Astrocyte of the hippocampus (primary cell): ENCODE data around the gene RDX.
"Not testable (repeated sequence)": the region's sequence is repeated elsewhere in the genome, so short reads cannot be mapped to it uniquely, and the experiment has no call there.

Source experiments
- DNase-seq: peaks from one replicate; pipeline ENCODE4 v3.0.0; 2011; ENCODE audit warnings: low read depth, low spot score

The RDX gene

DNA sequence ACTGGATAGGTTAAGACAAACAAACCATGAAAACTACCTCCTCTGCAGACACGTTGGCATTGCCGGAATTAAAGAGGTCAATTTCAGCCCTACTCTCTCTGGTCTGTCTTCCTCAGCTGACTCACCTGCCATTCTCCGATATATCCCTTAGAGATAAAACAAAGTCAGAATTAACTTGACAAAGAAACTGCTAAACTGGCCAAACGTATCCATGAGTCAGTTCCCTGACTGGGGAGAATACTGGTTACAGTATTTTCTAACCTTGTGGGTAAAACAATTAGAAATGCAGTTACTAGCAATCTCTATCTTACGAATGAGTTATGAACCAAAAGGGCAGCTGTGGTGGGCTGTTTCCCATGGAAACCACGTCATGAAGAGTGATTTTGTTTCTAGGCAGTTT lies 96.2 kb downstream of the RDX start:
- DNase-seq = peak; percentile 69

- no peak for DNase-seq
Measured at GRCh38 chr11:110199184-110199981, 97.0 kb downstream of the RDX start.

DNA sequence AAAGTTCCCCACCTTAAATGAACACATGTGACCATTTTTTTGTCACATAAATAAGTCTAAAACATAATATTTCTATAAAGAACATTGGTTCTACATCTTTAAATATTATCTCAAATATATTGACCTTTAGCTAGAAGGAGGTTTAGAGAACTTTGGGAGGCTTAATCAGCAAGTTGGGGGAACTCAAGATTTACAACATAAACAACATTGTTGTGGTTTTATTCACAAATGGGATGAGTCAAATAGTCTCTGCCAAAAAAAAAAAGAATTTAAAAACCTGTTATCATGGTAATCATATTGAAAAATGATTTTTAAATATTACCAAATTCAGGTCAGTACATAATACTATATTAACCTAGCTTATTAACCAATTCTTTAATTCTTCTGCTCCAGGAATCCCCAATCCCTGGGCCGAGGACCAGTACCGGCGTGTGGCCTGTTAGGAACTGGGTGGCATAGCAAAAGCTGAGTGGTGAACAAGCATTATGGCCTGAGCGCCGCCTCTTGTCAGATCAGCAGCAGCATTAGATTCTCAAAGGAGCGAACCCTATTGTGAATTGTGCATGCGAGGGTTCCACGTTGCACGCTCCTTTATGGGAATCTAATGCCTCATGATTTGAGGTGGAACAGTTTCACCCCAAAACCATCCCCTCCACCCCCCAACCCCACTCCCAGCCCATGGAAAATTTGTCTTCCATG lies 98.2 kb downstream of the RDX start:
- no peak for DNase-seq

DNA sequence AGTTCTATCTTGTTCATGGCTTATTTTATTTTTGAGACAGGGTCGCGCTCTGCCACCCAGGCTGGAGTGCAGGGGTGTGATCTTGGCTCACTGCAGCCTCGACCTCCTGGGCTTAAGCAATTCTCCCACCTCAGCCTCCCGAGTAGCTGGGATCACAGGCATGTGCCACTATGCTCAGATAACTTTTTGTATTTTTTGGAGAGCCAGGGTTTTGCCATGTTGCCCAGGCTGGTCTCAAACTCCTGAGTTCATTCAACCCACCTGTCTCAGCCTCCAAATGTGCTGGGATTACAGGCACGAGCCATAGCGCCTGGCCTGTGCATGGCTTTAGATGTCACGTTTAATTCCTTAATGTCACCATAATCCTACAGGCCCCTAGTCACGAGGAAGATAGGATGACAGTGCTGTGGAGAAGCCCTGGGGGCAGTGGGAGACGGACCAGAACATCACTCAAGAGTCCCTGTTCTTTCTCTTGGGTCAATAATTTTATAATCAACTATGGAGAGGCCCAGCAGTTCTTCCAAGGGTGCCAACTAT lies 99.5 kb downstream of the RDX start:
- no peak for DNase-seq

DNA sequence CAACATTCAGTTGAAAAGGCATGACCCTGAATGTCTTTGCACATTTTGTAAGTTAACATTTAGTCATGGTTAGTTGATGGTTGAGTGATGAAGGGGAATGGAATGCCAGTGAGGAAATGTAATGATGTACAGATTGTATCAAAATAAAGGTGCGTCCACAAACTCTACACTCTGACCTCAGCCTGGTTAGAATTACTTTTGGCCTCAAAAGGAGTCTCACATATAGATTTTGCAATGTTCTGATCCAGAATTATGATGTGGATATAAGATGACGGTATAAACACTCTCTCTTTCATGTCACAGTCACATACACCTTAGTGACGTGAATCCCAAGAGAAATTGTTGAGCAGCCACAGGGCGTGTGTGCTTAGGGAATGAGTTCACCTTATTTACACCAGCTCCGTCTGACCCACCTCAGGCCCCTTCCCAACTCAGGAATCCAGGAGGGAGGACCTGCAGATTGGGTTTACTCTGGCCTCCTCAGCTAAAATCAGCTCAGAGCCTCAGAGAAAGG lies 100.1 kb downstream of the RDX start:
- DNase-seq = peak; percentile 70

- peak; percentile 82 for DNase-seq
Measured at GRCh38 chr11:110194211-110194766, 102.1 kb downstream of the RDX start.

GRCh38 chr11:110192604-110193282 lies 103.7 kb downstream of the RDX start:
- not testable (repeated sequence) for DNase-seq

DNA sequence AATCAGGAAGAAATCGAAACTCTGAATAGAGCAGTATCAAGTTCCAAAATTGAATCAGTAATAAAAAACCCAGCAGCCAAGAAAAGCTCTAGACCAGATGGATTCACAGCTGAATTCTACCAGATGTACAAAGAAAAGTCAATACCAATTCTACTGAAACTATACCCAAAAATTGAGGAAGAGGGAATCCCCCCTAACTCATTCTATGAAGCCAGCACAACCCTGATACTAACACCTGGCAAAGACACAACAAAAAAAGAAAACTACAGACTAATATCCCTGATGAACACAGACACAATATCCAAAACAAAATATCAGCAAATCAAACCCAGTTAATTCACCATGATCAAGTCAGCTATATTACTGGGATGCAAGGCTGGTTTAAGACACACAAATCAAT lies 105.5 kb downstream of the RDX start:
- DNase-seq = no peak

- no peak for DNase-seq
Measured at GRCh38 chr11:110187731-110188130, 108.7 kb downstream of the RDX start.

- no peak for DNase-seq
Measured at GRCh38 chr11:110186867-110187266, 109.5 kb downstream of the RDX start.

DNA sequence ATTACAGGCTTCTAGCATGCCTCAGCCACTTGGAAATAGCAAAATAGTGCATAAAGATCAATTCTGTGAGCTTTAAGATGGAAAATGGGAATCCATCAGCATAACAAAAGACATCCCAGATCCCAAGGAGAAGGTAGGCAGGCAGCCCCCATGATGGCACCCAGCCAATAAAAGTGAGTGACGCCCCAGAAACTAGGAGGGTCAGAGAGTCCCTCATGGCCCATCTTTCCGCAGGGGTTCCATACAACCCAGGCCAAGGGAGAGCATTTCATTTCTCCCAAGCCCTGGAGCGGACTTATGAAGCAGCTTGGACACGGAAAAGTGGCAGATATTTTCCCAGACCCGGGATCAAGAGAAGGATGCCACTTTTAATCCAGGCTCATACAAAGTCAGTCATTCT lies 110.0 kb downstream of the RDX start:
- no peak for DNase-seq

DNA sequence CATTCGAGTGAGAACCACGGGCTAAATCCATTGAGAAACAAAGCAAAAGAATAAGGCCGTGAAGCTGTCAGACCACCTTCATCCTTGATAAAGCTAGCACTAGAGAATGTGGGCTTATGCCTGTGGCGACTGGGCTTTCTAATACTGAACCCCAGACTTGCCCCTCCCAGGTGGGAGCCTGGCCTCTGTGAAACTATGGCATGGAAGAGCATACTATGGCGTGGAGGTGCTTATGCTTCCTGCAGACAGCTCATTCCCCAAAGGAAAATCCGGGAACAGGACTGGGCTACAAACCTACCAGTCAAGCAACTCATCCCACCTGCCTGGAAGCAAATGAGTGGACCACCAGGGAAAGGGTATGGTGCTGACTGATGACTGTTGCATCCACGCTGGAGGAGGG lies 110.8 kb downstream of the RDX start:
- DNase-seq = no peak

- DNase-seq = peak; percentile 79
Measured at GRCh38 chr11:110185121-110185591, 111.3 kb downstream of the RDX start.

DNA sequence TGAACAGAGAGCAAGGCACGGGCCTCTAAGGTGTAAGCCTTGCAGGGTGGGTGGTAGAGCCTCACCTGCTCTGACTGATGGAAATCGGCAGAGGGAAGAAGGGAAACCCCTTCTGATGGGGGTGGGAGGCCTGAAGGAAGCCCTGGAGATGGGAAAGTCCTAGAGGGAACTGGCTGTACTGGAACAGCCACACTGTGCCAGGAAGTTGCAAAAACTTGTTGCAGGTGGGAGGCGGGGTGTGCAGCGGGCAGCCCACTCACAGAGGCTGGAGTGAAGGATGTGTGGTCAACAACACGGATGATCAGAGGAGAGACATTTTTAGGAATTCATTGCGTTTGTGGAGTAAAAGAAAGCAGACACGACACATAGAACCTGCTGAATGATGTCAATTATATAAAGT lies 112.0 kb downstream of the RDX start:
- peak; percentile 34 for DNase-seq

- peak; percentile 42 for DNase-seq
Measured at GRCh38 chr11:110182886-110183285, 113.5 kb downstream of the RDX start.

GRCh38 chr11:110179064-110179463 lies 117.3 kb downstream of the RDX start:
- DNase-seq = no peak

- DNase-seq = no peak
Measured at GRCh38 chr11:110177086-110177456, 119.3 kb downstream of the RDX start.

DNA sequence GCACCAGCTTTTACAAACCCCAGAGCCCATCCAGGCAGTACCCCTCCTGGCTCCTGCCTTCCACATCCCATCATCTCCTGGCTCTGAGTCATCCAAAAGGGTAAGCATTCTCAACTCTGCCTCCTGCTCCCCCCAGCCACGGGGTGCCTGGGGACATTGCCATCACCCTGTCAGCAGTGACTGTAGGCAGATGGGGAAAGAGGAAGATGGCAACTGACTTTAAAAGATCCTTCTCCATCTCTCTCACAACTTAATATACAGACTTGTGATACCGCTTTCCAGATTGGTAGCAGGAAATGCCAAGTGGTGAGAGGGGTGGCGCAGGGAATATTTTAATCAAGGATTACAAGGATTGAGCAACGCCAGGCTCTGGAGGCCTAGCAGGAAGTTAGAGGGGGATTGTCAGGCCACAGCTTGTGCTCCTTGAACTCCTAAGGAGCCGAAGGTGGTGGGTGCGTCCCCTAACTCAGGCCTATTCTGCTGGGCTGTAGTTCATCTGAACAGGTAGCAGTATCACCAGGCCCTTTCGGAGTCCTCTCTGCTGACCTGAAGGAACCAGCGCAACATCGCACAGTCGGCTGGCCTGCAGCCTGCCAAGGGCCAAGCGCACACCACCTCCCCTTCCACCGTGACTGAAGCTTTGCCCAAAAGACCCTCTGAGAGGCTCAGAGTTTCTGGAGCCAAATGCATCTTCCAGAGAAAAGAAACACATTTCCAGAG lies 119.9 kb downstream of the RDX start:
- DNase-seq = peak; percentile 43

GRCh38 chr11:110174645-110175310 lies 121.6 kb downstream of the RDX start:
- DNase-seq = peak; percentile 73
